Effector memory CD8-positive, alpha-beta T cell (primary cell): Measurements from ENCODE around the gene PSMG3.

Experiments
- ATAC-seq: fragments of 150-1000 bp; cut with Tn5 transposase; replicated peaks from 2 replicates; pipeline ENCODE4 v1.10.0; 2021; ENCODE audit warnings: mild to moderate bottlenecking, moderate library complexity
- DNase-seq, 3 experiments: peaks; one replicate each; pipeline ENCODE4 v3.0.0; 2021
- H3K27ac Mint-ChIP-seq, 2 donors: one replicate each; pipeline ENCODE4 v1.8.0; 2022; ENCODE audit warnings: mild to moderate bottlenecking in 2 of 2, mixed read lengths in 2 of 2, moderate library complexity in 2 of 2
- H3K27me3 Mint-ChIP-seq, 2 donors: one replicate each; pipeline ENCODE4 v1.8.0; 2022; ENCODE audit warnings: mixed read lengths in 2 of 2
- H3K36me3 Mint-ChIP-seq: one replicate; pipeline ENCODE4 v1.8.0; 2022; ENCODE audit warnings: mild to moderate bottlenecking, moderate library complexity, mixed read lengths; ENCODE audit not compliant: insufficient read depth
- H3K4me1 Mint-ChIP-seq, 2 donors: one replicate each; pipeline ENCODE4 v1.8.0; 2022; ENCODE audit warnings: low read depth in 2 of 2, mixed read lengths in 2 of 2
- H3K4me3 Mint-ChIP-seq, 2 donors: one replicate each; pipeline ENCODE4 v1.8.0; 2022; ENCODE audit warnings: mild to moderate bottlenecking in 2 of 2, mixed read lengths in 2 of 2, moderate library complexity in 2 of 2
- H3K9me3 Mint-ChIP-seq, 2 donors: one replicate each; pipeline ENCODE4 v1.8.0; 2022; ENCODE audit warnings: mixed read lengths in 2 of 2
- total RNA-seq, 9 experiments: gene quantifications; one replicate each; lab custom pipeline; 2026; lab: John Stamatoyannopoulos, UW

PSMG3 gene, protein sequence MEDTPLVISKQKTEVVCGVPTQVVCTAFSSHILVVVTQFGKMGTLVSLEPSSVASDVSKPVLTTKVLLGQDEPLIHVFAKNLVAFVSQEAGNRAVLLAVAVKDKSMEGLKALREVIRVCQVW
- 15.6 to 55.0 (median 24.4) reads per million in 9 experiments for total RNA-seq

DNA sequence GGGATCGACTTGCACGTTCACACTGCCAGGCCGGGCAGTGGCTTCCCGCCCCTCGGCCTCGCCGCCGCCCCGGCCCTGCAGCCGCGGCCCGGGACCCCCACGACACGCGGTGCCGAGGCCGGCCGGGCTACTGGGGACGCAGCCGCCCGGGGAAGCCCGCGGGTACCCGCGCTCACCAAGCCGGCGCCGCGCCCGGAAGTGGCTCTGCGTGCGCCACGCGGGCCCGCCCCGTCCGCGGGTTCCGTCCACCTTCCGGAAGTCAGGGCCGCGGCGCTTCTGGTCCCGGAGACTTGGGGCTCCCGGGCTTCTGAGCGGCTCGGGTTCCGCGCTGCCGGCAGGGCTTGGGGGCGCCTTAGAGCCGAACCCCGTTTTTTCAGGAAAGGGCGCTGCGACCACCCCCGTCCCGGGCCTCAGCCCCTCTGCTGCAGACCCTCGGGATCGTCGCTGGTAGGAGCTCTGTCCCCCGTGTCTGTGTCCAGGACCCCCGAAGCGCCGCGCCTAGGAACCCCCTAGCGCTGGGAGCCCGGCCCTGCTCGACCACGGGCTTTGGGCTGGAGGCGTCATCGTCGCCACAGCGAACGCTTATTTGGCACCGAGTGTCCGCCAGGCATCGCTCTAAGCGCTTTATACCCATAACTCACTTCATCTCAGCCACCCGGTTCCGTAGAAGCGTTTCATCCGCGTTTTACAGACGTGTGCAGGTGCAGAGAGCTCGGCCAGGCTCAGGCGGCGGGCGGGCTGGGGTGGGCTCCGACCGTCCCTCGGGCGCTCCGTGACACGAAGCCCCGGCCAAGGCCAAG, at the start of gene PSMG3:
PSMG3 (minus strand) TSS at position 200 of the 800 bp plus-strand sequence. CDS start 693 bp downstream, outside the sequence.
- peak within 1 kb of the TSS; percentile 80 to 82 for H3K4me3 Mint-ChIP-seq
- H3K9me3 Mint-ChIP-seq: no peaks in the 10 kb centered on the region
- peak; percentile 86 to 88 (median 87) for DNase-seq
- peak; percentile 82 for ATAC-seq
- peaks cover 18 to 21% of the 10 kb centered on the region in 2 donors for H3K4me1 Mint-ChIP-seq
- no peaks in the 10 kb centered on the region for H3K27me3 Mint-ChIP-seq
- peak within 1 kb of the TSS; percentile 90 to 93 for H3K27ac Mint-ChIP-seq
- peaks cover 33% of the 10 kb centered on the region for H3K36me3 Mint-ChIP-seq

DNA sequence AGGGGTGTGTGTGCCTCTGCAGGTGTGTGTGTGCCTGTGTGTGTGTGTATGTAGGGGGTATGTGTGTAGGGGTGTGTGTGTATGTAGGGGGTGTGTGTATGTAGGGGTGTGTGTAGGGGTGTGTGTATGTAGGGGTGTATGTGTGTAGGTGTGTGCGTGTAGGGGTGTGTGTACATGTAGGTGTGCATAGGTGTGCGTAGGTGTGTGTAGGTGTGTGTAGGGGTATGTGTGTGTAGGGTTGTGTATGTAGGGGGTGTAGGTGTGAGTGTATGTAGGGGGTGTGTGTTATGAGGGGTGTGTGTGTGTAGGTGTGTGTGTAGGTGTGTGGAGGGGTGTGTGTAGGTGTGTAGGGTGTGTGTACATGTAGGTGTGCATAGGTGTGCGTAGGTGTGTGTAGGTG, 48.6 kb upstream of the PSMG3 start:
- no peak for DNase-seq
- no peaks in the 10 kb centered on the region for H3K36me3 Mint-ChIP-seq
- no peaks in the 10 kb centered on the region for H3K9me3 Mint-ChIP-seq
- no peak for ATAC-seq
- H3K4me3 Mint-ChIP-seq: no peak overlapping the region
- no peak overlapping the region for H3K27ac Mint-ChIP-seq
- peaks cover 0 to 41% of the 10 kb centered on the region in 2 donors for H3K27me3 Mint-ChIP-seq
- H3K4me1 Mint-ChIP-seq: no peaks in the 10 kb centered on the region

DNA sequence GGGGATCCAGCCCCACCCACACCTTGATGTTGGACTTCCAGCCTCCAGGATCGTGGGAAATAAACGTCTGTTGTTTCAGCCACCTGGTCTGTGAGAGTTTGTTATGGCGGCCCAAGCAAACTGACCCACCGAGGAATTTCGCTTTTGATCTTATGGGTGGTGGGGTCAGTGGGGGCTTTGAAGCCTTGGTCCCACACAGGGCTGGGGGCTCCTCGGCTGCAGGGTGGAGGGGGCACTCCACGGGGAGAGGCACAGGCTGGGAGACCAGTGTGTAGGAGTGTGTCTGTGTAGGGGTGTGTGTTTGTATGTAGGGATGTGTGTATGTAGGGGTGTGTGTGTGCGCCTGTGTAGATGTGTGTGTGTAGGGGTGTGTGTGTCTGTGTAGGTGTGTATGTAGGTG, 48.1 kb upstream of the PSMG3 start:
- Mint-ChIP-seq H3K27ac (no peak overlapping the region), H3K4me1 (no peaks in the 10 kb centered on the region), H3K9me3 (no peaks in the 10 kb centered on the region), H3K27me3 (peaks cover 0 to 41% of the 10 kb centered on the region in 2 donors), H3K4me3 (no peak overlapping the region), H3K36me3 (no peaks in the 10 kb centered on the region)
- DNase-seq (no peak), ATAC-seq (no peak)

DNA sequence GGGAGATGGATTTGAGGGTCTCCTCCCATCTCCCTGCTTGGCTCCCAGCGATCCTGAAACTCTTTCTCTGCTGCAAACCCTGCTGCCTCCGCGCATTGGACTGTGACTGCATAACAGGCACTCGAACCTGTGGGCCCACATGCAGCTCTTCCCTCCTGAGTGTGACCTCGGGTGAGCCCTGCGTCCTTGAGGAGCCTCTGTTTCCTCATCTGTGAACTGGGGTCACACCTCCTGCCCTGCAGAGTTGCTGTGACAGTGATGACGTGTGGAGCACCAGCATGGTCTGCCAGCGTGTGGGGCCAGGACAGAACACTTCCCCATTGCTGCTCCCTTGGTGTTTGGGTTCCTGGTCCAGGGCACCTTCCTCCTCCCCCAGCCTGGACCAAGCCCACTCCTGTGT, 46.9 kb upstream of the PSMG3 start:
- no peaks in the 10 kb centered on the region for H3K4me1 Mint-ChIP-seq
- H3K4me3 Mint-ChIP-seq: no peak overlapping the region
- H3K9me3 Mint-ChIP-seq: no peaks in the 10 kb centered on the region

DNA sequence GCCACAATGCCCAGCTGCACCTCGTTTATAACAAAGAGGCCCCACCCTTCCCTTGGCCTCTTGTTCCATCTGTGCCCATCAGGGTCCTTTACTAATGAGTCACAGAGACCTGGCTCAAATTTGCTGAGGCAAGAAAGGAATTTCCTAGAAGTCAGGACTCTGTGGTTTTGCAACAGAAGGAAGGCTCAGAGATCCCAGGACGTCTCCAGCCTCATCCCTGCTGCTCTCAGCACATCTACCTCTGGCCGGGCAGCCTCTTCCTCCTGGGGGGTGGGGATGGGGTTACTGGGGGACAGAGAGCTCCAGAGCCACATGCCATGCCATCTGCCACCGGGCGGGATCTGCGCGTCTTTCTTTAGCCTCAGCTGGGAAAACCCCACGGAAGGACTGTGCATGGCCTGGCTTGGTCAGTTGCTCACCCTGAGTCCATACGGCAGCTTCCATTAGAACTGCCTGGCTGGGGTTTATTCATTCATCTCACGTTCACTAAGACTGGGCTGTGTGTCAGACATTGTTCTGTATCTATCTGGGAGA, 41.9 kb upstream of the PSMG3 start:
- no peaks in the 10 kb centered on the region for H3K4me1 Mint-ChIP-seq
- H3K9me3 Mint-ChIP-seq: no peaks in the 10 kb centered on the region
- H3K27me3 Mint-ChIP-seq: peaks cover 27 to 56% of the 10 kb centered on the region in 2 donors
- no peak overlapping the region for H3K4me3 Mint-ChIP-seq
- H3K36me3 Mint-ChIP-seq: no peaks in the 10 kb centered on the region
- no peak for DNase-seq
- no peak for ATAC-seq
- H3K27ac Mint-ChIP-seq: peak overlapping the region in 1 of 2 donors; percentile 28

More for the DNA sequence above, 46.9 kb upstream of the PSMG3 start:
- Mint-ChIP-seq H3K27ac (no peak overlapping the region), H3K36me3 (no peaks in the 10 kb centered on the region), H3K27me3 (peaks cover 0 to 37% of the 10 kb centered on the region in 2 donors)
- DNase-seq: no peak
- ATAC-seq: no peak

DNA sequence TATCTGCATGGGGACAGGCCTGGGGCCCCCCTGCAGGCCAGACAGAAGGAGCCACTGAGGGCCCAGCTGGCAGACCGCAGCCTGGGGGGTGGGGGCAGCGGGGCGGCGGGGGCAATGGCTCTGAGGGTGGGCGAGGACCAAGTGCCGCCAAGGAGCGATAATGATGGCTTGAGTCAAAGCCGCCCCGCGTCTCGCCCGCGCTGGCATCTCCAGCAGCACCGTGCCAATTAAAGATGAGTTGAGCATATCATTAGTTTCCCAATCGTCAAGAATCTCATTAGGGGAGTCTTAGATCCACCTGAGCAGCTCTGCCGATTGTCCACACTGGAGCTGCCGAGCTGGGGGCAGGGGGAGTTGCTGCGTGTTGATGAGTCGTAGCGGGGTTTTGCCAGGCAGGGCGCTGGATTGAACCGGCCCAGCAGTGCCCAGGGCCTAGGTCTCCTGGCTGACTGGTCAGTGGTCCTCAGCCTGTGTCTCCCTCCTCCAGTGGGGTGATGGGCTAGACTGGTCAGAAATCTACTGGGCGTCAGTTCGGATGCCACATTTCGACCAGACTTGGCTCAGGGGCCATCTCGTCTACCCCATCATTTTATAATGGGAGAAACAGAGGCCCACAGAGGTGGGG, 41.0 kb upstream of the PSMG3 start:
- no peak for DNase-seq
- no peaks in the 10 kb centered on the region for H3K9me3 Mint-ChIP-seq
- H3K4me1 Mint-ChIP-seq: no peaks in the 10 kb centered on the region
- H3K27ac Mint-ChIP-seq: no peak overlapping the region
- no peak for ATAC-seq
- peaks cover 33 to 64% of the 10 kb centered on the region in 2 donors for H3K27me3 Mint-ChIP-seq
- no peaks in the 10 kb centered on the region for H3K36me3 Mint-ChIP-seq
- H3K4me3 Mint-ChIP-seq: no peak overlapping the region

DNA sequence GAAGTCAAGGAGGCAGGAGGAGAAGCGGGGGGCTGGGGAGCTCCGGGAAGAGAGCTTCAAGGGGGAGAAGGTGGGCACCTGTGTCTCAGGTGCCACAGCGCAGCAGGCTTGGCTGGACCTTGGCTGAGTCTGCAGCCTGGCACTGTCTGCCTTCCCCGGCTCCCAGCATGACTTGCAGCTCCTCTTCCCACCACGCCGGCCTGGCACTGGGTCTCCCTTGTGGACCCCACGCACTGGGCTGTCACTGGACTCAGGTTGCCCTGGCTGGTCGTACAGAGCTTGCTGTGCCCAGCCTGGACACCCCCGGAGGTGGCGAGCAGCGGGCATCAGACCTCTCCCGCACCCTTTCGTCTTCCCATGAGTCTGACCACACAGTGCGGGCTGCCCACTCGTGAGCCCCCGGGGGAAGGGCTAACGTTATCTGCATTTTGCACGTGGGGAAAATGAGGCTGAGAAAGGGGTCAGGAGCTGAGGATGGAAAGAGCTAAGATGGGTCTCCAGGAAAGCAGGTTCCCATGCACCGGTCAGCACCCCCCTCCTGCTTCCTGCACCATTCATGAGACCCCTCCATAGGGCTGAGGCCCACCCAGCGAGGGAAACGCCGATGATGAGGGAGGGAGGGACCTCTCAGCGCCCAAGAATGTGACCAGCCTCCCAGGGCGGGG, 40.3 kb upstream of the PSMG3 start:
- Mint-ChIP-seq H3K27ac (no peak overlapping the region), H3K4me3 (no peak overlapping the region), H3K36me3 (no peaks in the 10 kb centered on the region), H3K9me3 (no peaks in the 10 kb centered on the region), H3K4me1 (no peaks in the 10 kb centered on the region), H3K27me3 (peaks cover 33 to 71% of the 10 kb centered on the region in 2 donors)
- ATAC-seq: no peak
- no peak for DNase-seq

DNA sequence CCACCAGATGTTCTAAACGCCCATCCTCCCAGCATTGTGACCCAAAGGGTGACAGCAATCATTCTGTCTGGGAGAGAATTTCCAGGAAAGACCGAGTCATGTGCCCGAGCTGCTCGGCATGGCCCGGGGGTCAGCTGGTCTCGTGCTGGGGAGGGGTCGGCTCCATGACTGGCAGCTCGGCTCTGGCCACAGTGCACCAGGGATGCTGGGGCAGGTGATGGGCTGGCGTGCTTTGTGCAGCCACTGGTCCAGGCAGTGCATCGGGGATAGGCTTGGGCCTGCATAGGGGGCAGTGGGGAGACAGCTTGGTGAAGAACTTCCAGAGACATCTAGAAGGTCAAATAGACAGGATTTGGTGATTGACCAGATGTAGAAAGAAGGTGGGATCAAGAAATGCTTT, 39.2 kb upstream of the PSMG3 start:
- peaks cover 33 to 74% of the 10 kb centered on the region in 2 donors for H3K27me3 Mint-ChIP-seq
- ATAC-seq (no peak), DNase-seq (no peak)
- no peaks in the 10 kb centered on the region for H3K9me3 Mint-ChIP-seq
- H3K4me3 Mint-ChIP-seq: no peak overlapping the region
- H3K27ac Mint-ChIP-seq: no peak overlapping the region
- H3K4me1 Mint-ChIP-seq: no peaks in the 10 kb centered on the region
- H3K36me3 Mint-ChIP-seq: no peaks in the 10 kb centered on the region

DNA sequence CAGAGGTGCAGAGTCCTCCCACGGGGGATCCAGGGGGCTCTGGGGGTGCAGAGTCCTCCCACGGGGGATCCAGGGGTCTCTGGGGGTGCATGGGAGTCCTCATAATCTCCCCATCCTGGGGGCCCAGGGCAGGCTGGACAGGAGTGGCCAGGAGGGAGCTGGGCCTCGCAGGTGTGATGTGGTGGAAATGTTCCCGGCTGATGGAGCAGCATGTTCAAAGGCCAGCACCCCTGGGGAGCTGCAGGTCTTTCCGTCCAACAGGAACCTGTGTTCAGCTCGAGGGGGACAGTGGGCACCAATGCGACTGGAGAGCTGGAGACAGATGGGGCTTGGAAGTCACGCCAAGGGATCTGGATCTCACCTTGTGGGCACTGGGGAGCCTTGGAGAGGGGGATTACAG, 38.5 kb upstream of the PSMG3 start:
- DNase-seq: no peak
- ATAC-seq: no peak
- peaks cover 34 to 76% of the 10 kb centered on the region in 2 donors for H3K27me3 Mint-ChIP-seq
- no peaks in the 10 kb centered on the region for H3K9me3 Mint-ChIP-seq
- H3K4me3 Mint-ChIP-seq: no peak overlapping the region
- H3K4me1 Mint-ChIP-seq: no peaks in the 10 kb centered on the region
- H3K27ac Mint-ChIP-seq: no peak overlapping the region
- no peaks in the 10 kb centered on the region for H3K36me3 Mint-ChIP-seq

DNA sequence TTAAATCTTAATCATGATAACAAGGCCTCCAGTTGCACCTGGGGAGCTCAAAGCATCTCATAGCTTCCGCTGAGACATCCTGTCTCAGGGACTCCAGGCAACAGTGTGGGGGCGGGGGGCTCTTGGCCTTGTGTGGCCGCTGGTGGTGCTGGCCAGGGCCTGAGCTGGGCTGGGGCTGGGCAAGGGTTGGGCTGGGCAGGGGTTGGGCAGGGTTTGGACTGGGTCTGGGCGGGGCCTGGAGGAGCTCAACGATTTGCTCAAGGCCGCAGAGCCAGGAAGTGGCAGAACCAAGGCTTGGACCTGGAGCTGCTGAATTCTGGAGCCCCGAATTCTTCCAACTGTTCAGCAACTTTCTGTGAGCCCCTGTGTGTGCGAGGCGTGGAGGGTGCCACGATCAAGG, 37.9 kb upstream of the PSMG3 start:
- Mint-ChIP-seq H3K27ac (peak overlapping the region in 1 of 2 donors; percentile 39), H3K36me3 (no peaks in the 10 kb centered on the region), H3K4me3 (no peak overlapping the region), H3K4me1 (no peaks in the 10 kb centered on the region), H3K27me3 (peaks cover 40 to 82% of the 10 kb centered on the region in 2 donors), H3K9me3 (no peaks in the 10 kb centered on the region)
- ATAC-seq: no peak
- no peak for DNase-seq

DNA sequence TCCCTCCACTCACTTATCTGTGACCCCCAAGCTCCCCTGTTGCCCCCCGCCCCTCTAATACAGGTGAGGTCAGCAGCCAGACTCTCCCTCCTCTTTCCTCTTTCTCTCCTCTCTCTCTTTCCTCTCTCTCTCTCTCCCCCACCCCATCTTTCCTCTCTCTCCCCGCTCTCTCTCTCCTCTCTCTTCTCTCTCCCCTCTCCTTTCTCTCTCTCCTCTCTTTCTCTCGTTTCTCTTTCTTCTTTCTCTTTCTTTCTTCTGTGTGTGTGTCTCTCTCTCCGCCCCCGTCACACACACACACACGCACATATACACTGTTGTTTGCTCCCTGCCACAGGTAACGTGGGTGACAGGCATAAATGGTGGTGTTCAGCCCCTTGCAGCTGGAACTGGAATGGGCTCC, 37.2 kb upstream of the PSMG3 start:
- Mint-ChIP-seq H3K4me3 (no peak overlapping the region), H3K9me3 (no peaks in the 10 kb centered on the region), H3K27me3 (peaks cover 40 to 87% of the 10 kb centered on the region in 2 donors), H3K36me3 (no peaks in the 10 kb centered on the region), H3K27ac (peak overlapping the region in 1 of 2 donors; percentile 39), H3K4me1 (no peaks in the 10 kb centered on the region)
- no peak for DNase-seq
- no peak for ATAC-seq

DNA sequence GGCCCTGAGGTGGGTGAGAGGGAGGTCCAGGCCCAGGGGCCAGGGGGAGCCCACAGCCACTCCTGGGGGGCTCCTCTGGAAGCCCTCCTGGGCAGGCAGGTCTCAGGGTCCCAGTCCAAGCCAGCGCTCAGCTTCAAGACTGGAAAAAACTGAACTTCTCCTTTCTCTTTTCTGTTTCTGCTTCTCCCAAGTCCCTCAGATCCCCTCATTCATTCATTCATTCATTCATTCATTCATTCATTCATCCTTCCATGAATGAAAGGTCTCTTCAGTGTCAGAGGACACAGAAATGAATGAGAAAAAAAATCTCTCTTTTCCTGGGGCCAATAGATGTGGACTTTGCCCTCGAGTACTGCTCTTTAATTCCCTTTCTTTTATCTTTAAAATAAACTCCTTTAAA, 34.6 kb upstream of the PSMG3 start:
- ATAC-seq: no peak
- Mint-ChIP-seq H3K27ac (no peak overlapping the region), H3K4me3 (no peak overlapping the region), H3K9me3 (no peaks in the 10 kb centered on the region), H3K27me3 (peaks cover 32 to 87% of the 10 kb centered on the region in 2 donors), H3K4me1 (no peaks in the 10 kb centered on the region), H3K36me3 (peaks cover 2% of the 10 kb centered on the region)
- DNase-seq: no peak
